H9 (cell line): ENCODE measurements around the gene ZNF44. TPM values are rescaled to one million over a fixed set of nuclear protein-coding genes. Genes with fewer than 3 reads are reported as not detected.

Experiments used
- DNase-seq: peaks from one replicate; pipeline ENCODE4 v3.0.0-alpha.2; 2017
- H2AFZ ChIP-seq: one replicate; pipeline ENCODE4 v1.6.1; 2013; ENCODE audit warnings: mild to moderate bottlenecking, low read length, control low read depth, moderate library complexity
- H2AK5ac ChIP-seq: 2 replicates; pipeline ENCODE4 v1.6.1; 2013; ENCODE audit warnings: low read length, control low read depth, mixed read lengths; ENCODE audit not compliant: insufficient read length
- H2BK120ac ChIP-seq: one replicate; pipeline ENCODE4 v1.6.1; 2013; ENCODE audit warnings: low read depth, mild to moderate bottlenecking, low read length, control low read depth, inconsistent platforms; ENCODE audit not compliant: poor library complexity, severe bottlenecking
- H2BK12ac ChIP-seq: 2 replicates; pipeline ENCODE4 v1.6.1; 2013; ENCODE audit warnings: low read length, control low read depth, mixed read lengths, low read depth; ENCODE audit not compliant: insufficient read length
- H2BK15ac ChIP-seq: 2 replicates; pipeline ENCODE4 v1.6.1; 2013; ENCODE audit warnings: low read depth, low read length, control low read depth
- H2BK20ac ChIP-seq: one replicate; pipeline ENCODE4 v1.6.1; 2013; ENCODE audit warnings: low read depth, mild to moderate bottlenecking, low read length, control low read depth, inconsistent platforms; ENCODE audit not compliant: poor library complexity, severe bottlenecking
- H2BK5ac ChIP-seq: 2 replicates; pipeline ENCODE4 v1.6.1; 2013; ENCODE audit warnings: low read length, control low read depth, mixed read lengths; ENCODE audit not compliant: insufficient read length
- H3K14ac ChIP-seq: 2 replicates; pipeline ENCODE4 v1.6.1; 2013; ENCODE audit warnings: low read length, control low read depth; ENCODE audit not compliant: insufficient read depth
- H3K18ac ChIP-seq: 2 replicates; pipeline ENCODE4 v1.6.1; 2013; ENCODE audit warnings: low read depth, mild to moderate bottlenecking, mixed read lengths, low read length, control low read depth; ENCODE audit not compliant: insufficient read length
- H3K23ac ChIP-seq: 2 replicates; pipeline ENCODE4 v1.6.1; 2013; ENCODE audit warnings: low read length, control low read depth, mixed read lengths, low read depth; ENCODE audit not compliant: insufficient read length
- H3K23me2 ChIP-seq: 2 replicates; pipeline ENCODE4 v1.6.1; 2013; ENCODE audit warnings: low read depth, mild to moderate bottlenecking, mixed read lengths, low read length, control low read depth; ENCODE audit not compliant: insufficient read length, poor library complexity, severe bottlenecking
- H3K27ac ChIP-seq: 2 replicates; pipeline ENCODE4 v1.5.1; 2013; ENCODE audit warnings: low read length, control low read depth, mixed read lengths, low read depth; ENCODE audit not compliant: insufficient read length
- H3K27me3 ChIP-seq: 2 replicates; pipeline ENCODE4 v1.6.1; 2013; ENCODE audit warnings: low read length, control low read depth, inconsistent platforms; ENCODE audit not compliant: insufficient read depth
- H3K4ac ChIP-seq: 2 replicates; pipeline ENCODE4 v1.6.1; 2013; ENCODE audit warnings: low read depth, mild to moderate bottlenecking, control low read depth, inconsistent platforms, low read length, moderate library complexity
- H3K4me1 ChIP-seq: 2 replicates; pipeline ENCODE4 v1.6.1; 2013; ENCODE audit warnings: low read length, control low read depth, inconsistent platforms; ENCODE audit not compliant: insufficient read depth
- H3K4me2 ChIP-seq: 2 replicates; pipeline ENCODE4 v1.6.1; 2013; ENCODE audit warnings: low read length, control low read depth, mixed read lengths; ENCODE audit not compliant: insufficient read length, insufficient read depth
- H3K56ac ChIP-seq: 2 replicates; pipeline ENCODE4 v1.6.1; 2013; ENCODE audit warnings: low read depth, mild to moderate bottlenecking, mixed read lengths, low read length, control low read depth; ENCODE audit not compliant: insufficient read length
- H3K79me1 ChIP-seq: 2 replicates; pipeline ENCODE4 v1.6.1; 2013; ENCODE audit warnings: low read depth, mild to moderate bottlenecking, moderate library complexity, low read length, control low read depth, inconsistent platforms; ENCODE audit not compliant: insufficient read depth, poor library complexity, severe bottlenecking
- H3K79me2 ChIP-seq: 2 replicates; pipeline ENCODE4 v1.6.1; 2013; ENCODE audit warnings: low read length, control low read depth, inconsistent platforms; ENCODE audit not compliant: insufficient read depth
- H3K9ac ChIP-seq: 2 replicates; pipeline ENCODE4 v1.6.1; 2013; ENCODE audit warnings: low read length, control low read depth, mixed read lengths; ENCODE audit not compliant: insufficient read length; ENCODE audit errors: extremely low read depth
- H3K9me3 ChIP-seq: one replicate; pipeline ENCODE4 v1.6.1; 2013; ENCODE audit warnings: low read depth, low read length, inconsistent platforms; ENCODE audit not compliant: control insufficient read depth
- H3T11ph ChIP-seq: one replicate; pipeline ENCODE4 v1.6.1; 2013; ENCODE audit warnings: mild to moderate bottlenecking, low read length, control low read depth, inconsistent platforms
- H4K20me1 ChIP-seq: one replicate; pipeline ENCODE4 v1.6.1; 2013; ENCODE audit not compliant: control insufficient read depth, insufficient read length, insufficient read depth
- H4K5ac ChIP-seq: 2 replicates; pipeline ENCODE4 v1.6.1; 2013; ENCODE audit warnings: low read depth, mild to moderate bottlenecking, mixed read lengths, low read length, control low read depth; ENCODE audit not compliant: insufficient read length
- H4K8ac ChIP-seq: replicated peaks from 2 replicates; pipeline ENCODE4 v1.6.1; 2013; ENCODE audit warnings: low read length, control low read depth, mixed read lengths, low read depth; ENCODE audit not compliant: insufficient read length
- H4K91ac ChIP-seq: 2 replicates; pipeline ENCODE4 v1.6.1; 2013; ENCODE audit warnings: low read depth, mild to moderate bottlenecking, moderate library complexity, mixed read lengths, low read length, control low read depth; ENCODE audit not compliant: insufficient read length
- H3K27ac Mint-ChIP-seq, 3 experiments: 2 replicates in 2 of 3; 3 replicates in 1 of 3; pipeline ENCODE4 v1.8.0; 2020 to 2021; ENCODE audit warnings: mixed read lengths in 3 of 3, mild to moderate bottlenecking in 1 of 3, moderate library complexity in 1 of 3
- H3K27me3 Mint-ChIP-seq: 2 replicates; pipeline ENCODE4 v1.8.0; 2021; ENCODE audit warnings: low read depth, mild to moderate bottlenecking, moderate library complexity, mixed read lengths
- H3K36me3 Mint-ChIP-seq, 3 experiments: 2 replicates in 2 of 3; 3 replicates in 1 of 3; pipeline ENCODE4 v1.8.0; 2020 to 2021; ENCODE audit warnings: low read depth in 3 of 3, mixed read lengths in 3 of 3; ENCODE audit not compliant: insufficient read depth in 1 of 3
- H3K4me1 Mint-ChIP-seq, 2 experiments: 2 replicates each; pipeline ENCODE4 v1.8.0; 2020; ENCODE audit warnings: mixed read lengths in 2 of 2
- H3K4me3 Mint-ChIP-seq, 2 experiments: 2 replicates in 1 of 2; 3 replicates in 1 of 2; pipeline ENCODE4 v1.8.0; 2020 to 2021; ENCODE audit warnings: mild to moderate bottlenecking in 2 of 2, mixed read lengths in 2 of 2, moderate library complexity in 1 of 2
- H3K9me3 Mint-ChIP-seq, 2 experiments: 2 replicates in 1 of 2; 3 replicates in 1 of 2; pipeline ENCODE4 v1.8.0; 2020; ENCODE audit warnings: mild to moderate bottlenecking in 2 of 2, mixed read lengths in 2 of 2, moderate library complexity in 1 of 2
- CTCF ChIP-seq: fragments of 200-600 bp; sonication (generic); conservative IDR thresholded peaks from 3 replicates; pipeline ENCODE4 v1.8.0; 2021; ENCODE audit warnings: antibody characterized with exemption, mild to moderate bottlenecking
- WGBS: extraction: QIAGEN DNeasy Blood & Tissue Kit; methylation state at CpG from one replicate; pipeline ENCODE4 v1.1.7; 2013; ENCODE audit warnings: missing lambda C conversion rate, low lambda C conversion rate, mixed read lengths; ENCODE audit not compliant: insufficient read length; ENCODE audit errors: extremely low coverage; 5-methylcytosine and 5-hydroxymethylcytosine counted together
- total RNA-seq: library from RNA; stranded (reverse); gene quantifications from 2 replicates; pipeline ENCODE4 v1.2.1, GENCODE V29; 2021

Gene ZNF44
- total RNA-seq, 1 experiment from 2014 or later, result 6.9 TPM

DNA sequence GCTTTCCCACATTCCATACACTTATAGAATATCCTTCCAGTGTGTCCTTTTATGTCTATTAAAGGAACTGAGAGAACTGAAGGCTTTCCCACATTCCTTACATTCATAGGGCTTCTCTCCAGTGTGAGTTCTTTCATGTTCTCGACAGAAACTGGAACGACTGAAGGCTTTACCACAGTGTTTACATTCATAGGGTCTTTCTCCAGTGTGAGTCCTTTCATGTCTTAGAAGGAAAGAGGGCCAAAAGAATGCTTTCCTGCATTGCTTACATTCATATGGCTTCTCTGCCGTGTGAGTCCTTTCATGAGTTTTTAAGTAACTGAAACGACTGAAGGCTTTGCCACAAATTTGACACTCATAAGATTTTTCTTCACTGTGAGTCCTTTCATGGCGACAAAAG lies 22.3 kb downstream of the ZNF44 start:
- H2BK20ac ChIP-seq, result no peak overlapping the region
- no peak overlapping the region for H2BK12ac ChIP-seq
- no peak overlapping the region for H2BK15ac ChIP-seq
- H3K79me1 ChIP-seq, result no peaks in the 10 kb centered on the region
- Mint-ChIP-seq H3K4me3 (no peak overlapping the region), H3K9me3 (peaks cover 88 to 90% of the 10 kb centered on the region in 2 experiments), H3K27ac (no peak overlapping the region), H3K27me3 (peaks cover under 1% of the 10 kb centered on the region; the same call in 1 of the 2 replicates), H3K4me1 (no peaks in the 10 kb centered on the region), H3K36me3 (peaks cover 63 to 76% (median 73%) of the 10 kb centered on the region in 3 experiments)
- no peak overlapping the region for H2BK120ac ChIP-seq
- H4K20me1 ChIP-seq, result no peaks in the 10 kb centered on the region
- no CpG with 5 or more reads among the region's 5 CpGs for WGBS
- no peak overlapping the region for H3K56ac ChIP-seq
- no peaks in the 10 kb centered on the region for H3K23me2 ChIP-seq
- no peak overlapping the region for H4K91ac ChIP-seq
- no peak overlapping the region for H3K14ac ChIP-seq
- no peaks in the 10 kb centered on the region for H3K27me3 ChIP-seq
- no peaks in the 10 kb centered on the region for H3K4me1 ChIP-seq
- no peak overlapping the region for H4K8ac ChIP-seq
- no peak overlapping the region for H3K27ac ChIP-seq
- H3K9me3 ChIP-seq, result peaks cover 72% of the 10 kb centered on the region
- H2BK5ac ChIP-seq, result no peak overlapping the region
- H2AFZ ChIP-seq, result no peak overlapping the region
- DNase-seq, result no peak
- H3K4me2 ChIP-seq, result no peak overlapping the region
- no peaks in the 10 kb centered on the region; the same call in 1 of the 2 replicates for H3K79me2 ChIP-seq
- no peak overlapping the region for H3K4ac ChIP-seq
- H4K5ac ChIP-seq, result no peak overlapping the region
- H3K9ac ChIP-seq, result no peak overlapping the region
- no peak overlapping the region for H3K18ac ChIP-seq
- no peak overlapping the region for H3K23ac ChIP-seq
- no peak overlapping the region for H2AK5ac ChIP-seq
- no peak for TF ChIP-seq CTCF
- H3T11ph ChIP-seq, result no peak overlapping the region
